Measurements from ENCODE around the gene TRAF5.

The TRAF5 gene

GRCh38 chr1:211328084-211328694 lies 1.6 kb downstream of the TRAF5 start:
- no peak for DNase-seq (ENCODE audit: low read depth in 2 of 2)

GRCh38 chr1:211328866-211329475 lies 2.3 kb downstream of the TRAF5 start:
- no peak for DNase-seq (ENCODE audit: low read depth in 2 of 2)

GRCh38 chr1:211329764-211330201 lies 3.1 kb downstream of the TRAF5 start:
- no peak for DNase-seq (ENCODE audit: low read depth in 2 of 2)

GRCh38 chr1:211330282-211330936 lies 3.8 kb downstream of the TRAF5 start:
- no peak for DNase-seq (ENCODE audit: low read depth in 2 of 2)

GRCh38 chr1:211331011-211331709 lies 4.5 kb downstream of the TRAF5 start:
- DNase-seq (ENCODE audit: low read depth in 2 of 2): no peak

- no peak for DNase-seq (ENCODE audit: low read depth in 2 of 2)
Observed at GRCh38 chr1:211332036-211332616, 5.5 kb downstream of the TRAF5 start.

GRCh38 chr1:211332830-211333229 lies 6.2 kb downstream of the TRAF5 start:
- DNase-seq (ENCODE audit: low read depth in 2 of 2): no peak

GRCh38 chr1:211333906-211334305 lies 7.3 kb downstream of the TRAF5 start:
- DNase-seq (ENCODE audit: low read depth in 2 of 2): no peak

- no peak for DNase-seq (ENCODE audit: low read depth in 2 of 2)
Observed at GRCh38 chr1:211334986-211335385, 8.4 kb downstream of the TRAF5 start.

GRCh38 chr1:211335522-211336157 lies 9.0 kb downstream of the TRAF5 start:
- DNase-seq (ENCODE audit: low read depth in 2 of 2): no peak

GRCh38 chr1:211336161-211336560 lies 9.5 kb downstream of the TRAF5 start:
- no peak for DNase-seq (ENCODE audit: low read depth in 2 of 2)

- DNase-seq (ENCODE audit: low read depth in 2 of 2): no peak
Observed at GRCh38 chr1:211336775-211337174, 10.1 kb downstream of the TRAF5 start.

- no peak for DNase-seq (ENCODE audit: low read depth in 2 of 2)
Observed at GRCh38 chr1:211337430-211338223, 11.0 kb downstream of the TRAF5 start.

GRCh38 chr1:211338224-211338620 lies 11.6 kb downstream of the TRAF5 start:
- no peak for DNase-seq (ENCODE audit: low read depth in 2 of 2)

GRCh38 chr1:211339631-211340041 lies 13.0 kb downstream of the TRAF5 start:
- no peak for DNase-seq (ENCODE audit: low read depth in 2 of 2)

- no peak for DNase-seq (ENCODE audit: low read depth in 2 of 2)
Observed at GRCh38 chr1:211340622-211341507, 14.2 kb downstream of the TRAF5 start.

GRCh38 chr1:211341999-211342398 lies 15.4 kb downstream of the TRAF5 start:
- no peak for DNase-seq (ENCODE audit: low read depth in 2 of 2)

GRCh38 chr1:211343607-211344006 lies 17.0 kb downstream of the TRAF5 start:
- no peak for DNase-seq (ENCODE audit: low read depth in 2 of 2)

GRCh38 chr1:211344152-211344618 lies 17.6 kb downstream of the TRAF5 start:
- no peak for DNase-seq (ENCODE audit: low read depth in 2 of 2)

- DNase-seq (ENCODE audit: low read depth in 2 of 2): no peak
Observed at GRCh38 chr1:211345719-211346118, 19.1 kb downstream of the TRAF5 start.

Data from stimulated activated CD8-positive, alpha-beta memory T cell treated with anti-CD3 and anti-CD28 coated beads, Interleukin-7, amount 100 ng/mL, for 1 hour (primary cell).